Pons (tissue), 1 donor: Measurements from ENCODE around the gene ADAMTS12.

ENCODE experiments used
- DNase-seq: peaks from one replicate; pipeline ENCODE4 v3.0.0-alpha.2; 2016; ENCODE audit warnings: low spot score

Gene ADAMTS12

DNA sequence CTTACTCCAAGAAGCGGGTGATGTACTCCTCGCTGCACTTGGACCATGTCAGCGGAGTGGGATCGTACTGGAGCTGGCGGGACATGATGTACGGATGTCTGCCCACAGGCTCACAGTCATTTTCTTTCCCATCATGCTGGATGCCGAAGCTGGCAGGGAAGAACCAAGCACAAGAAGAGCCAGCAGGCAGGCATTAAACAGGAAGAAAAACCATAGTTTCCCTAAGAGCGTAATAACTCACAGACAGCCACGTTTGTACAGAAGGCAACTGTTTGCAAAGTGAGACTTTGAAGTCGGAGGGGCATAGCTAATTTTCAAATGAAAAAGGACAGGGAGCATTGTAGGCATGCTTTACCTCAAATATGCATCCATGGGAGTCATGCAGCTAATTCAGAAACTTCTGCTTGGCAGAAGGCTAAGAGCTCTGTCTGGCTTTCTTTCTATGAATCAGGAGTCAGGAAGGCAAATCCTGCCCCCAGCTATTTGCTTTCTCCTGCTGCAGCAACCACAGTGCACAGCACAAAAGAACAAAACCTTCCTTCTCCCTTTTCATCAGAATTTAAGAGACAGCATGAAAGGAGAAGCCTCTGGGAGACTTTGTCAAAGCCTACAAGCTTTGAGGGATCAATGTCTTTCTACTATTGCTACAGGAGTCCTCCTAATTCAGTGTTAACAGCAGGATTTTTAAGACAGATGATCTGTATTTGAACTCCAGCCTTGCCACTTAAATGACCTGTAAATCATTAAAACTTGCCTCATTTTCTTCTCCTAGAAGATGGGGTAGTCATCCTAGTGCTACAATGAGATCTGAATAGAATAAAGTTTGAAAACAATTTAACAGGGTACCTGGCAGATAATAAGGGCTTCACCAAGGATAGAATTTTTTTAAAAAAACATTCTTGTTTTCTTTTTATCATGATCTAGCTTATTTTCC is 242.0 kb downstream of the ADAMTS12 start:
- DNase-seq = no peak

DNA sequence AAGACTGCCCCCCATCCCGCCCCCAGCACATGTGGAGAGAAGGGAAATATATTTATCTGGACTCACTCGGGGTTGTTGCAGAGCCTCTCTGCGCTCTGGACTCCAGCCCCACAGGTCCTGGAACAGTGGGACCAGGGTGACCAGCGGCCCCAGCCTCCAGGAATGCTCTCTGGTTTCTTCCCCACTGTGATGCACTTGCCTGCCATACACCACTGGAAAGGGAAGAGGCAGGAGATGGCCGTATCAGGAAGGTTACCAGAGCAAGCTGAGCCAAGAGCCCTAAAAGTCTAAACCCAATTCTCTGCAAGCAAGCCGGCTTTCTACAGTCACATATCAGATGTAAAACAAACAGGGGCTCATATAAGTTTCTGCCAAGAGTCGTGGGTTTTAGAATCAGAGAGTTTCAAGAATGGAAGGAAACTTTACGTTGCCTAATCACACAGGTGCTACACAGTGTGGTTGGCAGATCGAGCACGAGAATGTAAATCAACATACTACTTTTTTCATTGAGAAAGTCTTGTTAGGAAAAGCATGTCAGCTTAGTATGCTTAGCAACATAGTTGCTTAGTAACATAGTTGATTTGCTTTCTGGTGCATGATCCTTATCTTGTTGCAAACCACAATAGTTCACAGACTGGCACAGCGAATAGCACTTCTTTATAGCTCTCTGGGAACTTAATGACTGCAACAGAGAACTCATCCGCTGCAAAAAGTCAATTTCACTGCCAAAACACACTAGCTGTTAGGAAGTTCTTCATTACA is 249.9 kb downstream of the ADAMTS12 start:
- DNase-seq = no peak

GRCh38 chr5:33639474-33639873 is 252.3 kb downstream of the ADAMTS12 start:
- no peak for DNase-seq

- DNase-seq = no peak
These were observed 254.8 kb downstream of the ADAMTS12 start for GRCh38 chr5:33637011-33637410.

- no peak for DNase-seq
These were observed 256.2 kb downstream of the ADAMTS12 start for GRCh38 chr5:33635582-33635981.

GRCh38 chr5:33633699-33634098 is 258.1 kb downstream of the ADAMTS12 start:
- no peak for DNase-seq

GRCh38 chr5:33631786-33632185 is 260.0 kb downstream of the ADAMTS12 start:
- DNase-seq = no peak

- DNase-seq = no peak
These were observed 260.7 kb downstream of the ADAMTS12 start for GRCh38 chr5:33631139-33631538.

DNA sequence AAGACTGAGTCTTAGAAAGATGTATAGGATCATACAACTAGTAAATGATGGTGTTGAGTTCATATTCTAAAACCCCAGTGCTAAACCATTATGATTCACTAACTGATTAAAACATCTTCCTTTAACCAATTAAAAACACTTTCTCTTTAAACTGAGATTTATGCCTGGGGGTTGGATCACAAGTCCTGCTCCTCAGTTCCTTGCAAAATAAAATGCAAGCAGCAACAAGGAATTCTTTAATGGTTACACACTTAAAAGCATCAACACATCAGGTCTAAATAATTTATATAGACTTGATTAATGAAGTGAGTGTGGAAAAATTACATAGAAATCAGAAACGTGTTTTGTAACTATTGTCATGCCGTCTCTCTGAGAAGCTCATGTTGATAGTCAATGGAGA is 261.8 kb downstream of the ADAMTS12 start:
- DNase-seq = no peak

GRCh38 chr5:33628796-33629195 is 263.0 kb downstream of the ADAMTS12 start:
- DNase-seq = no peak

DNA sequence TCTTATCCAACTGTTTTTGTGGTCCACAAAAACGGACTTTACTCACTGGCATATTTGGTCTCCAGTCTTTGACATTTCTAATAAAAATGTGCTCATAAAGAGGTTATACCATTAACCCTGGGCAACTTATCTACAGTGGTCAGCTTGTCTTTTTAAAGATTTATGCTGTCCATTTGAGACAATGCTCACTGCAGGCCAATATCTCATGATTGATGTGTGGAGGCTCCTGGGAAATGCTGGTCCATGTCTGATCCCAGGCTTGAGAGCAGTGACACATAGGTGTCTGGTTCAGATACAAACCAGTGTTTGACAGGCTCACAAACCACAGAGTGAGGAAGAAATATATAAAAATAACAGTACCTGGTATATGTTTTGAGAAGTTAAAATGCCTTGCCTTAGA is 270.3 kb downstream of the ADAMTS12 start:
- no peak for DNase-seq

DNA sequence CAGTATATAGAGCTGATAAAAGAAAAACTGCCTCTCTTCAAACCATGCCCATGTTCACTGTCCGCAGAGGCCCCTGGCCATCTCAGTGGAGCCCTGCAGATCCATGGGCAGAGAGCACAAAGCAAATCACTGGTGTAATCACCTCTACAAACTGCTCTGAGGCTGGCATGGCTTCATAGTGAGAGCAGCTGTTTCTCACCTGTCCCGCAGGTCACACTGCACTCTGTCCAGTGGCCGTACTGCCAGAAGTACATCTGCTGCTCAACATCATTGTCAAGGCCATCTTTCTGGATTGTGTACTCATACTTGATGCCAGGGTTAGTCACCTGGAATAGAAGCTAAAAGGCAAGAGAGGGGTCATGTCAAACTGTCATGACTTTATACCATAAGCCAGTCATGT is 277.8 kb downstream of the ADAMTS12 start:
- no peak for DNase-seq

- no peak for DNase-seq
These were observed 279.4 kb downstream of the ADAMTS12 start for GRCh38 chr5:33612386-33612785.

DNA sequence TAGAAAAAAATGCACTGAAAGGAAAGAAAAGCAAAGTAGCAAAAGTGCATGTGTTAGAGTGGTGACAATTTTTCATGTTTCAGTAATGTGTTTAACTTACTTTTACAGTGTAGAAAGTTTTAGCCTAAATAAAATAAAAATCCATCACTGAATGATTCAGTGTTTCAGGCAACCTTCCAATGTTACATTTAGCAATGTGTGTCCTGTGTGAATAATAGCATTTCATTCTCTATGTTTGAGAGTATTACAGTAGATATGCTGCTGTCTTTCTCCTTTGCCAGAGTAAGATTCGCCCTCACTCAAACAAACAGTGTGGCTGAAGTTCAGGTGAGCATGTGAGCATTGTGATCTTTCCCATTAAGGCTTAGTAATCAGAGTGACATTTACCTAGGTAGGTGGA is 279.9 kb downstream of the ADAMTS12 start:
- DNase-seq = no peak

DNA sequence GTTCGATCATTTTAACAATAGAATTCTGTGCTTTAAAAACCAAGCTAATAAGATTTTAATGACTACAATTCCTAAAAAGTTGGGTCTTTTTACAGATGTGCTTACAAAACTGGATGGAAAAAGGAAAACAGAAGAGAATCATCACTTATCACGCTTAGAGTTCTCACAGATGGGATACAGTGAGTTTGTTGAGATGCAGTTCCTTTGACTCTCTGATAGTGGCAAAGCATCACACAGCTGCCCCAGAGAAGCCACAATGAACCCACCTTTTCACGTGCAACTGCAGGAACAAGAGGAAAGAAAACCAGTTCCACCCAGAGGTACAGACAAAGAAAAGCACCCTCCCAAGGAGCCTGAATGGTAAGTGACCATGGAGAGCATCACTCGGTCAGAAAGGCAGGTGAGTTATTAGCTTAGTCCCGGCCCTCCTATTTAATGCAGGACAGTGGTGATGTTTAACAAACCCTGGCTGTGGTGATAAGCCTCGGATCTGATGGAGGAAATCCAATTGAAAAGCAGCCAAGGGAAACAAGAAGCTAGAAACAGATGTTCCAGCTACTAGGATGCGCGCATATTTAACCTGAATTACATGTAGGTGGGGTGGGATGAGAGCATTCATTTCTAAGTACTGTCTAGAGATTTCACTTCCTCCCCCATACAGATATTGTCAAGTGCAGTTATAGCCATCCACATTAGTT is 283.3 kb downstream of the ADAMTS12 start:
- no peak for DNase-seq

- no peak for DNase-seq
These were observed 287.3 kb downstream of the ADAMTS12 start for GRCh38 chr5:33604503-33604902.

DNA sequence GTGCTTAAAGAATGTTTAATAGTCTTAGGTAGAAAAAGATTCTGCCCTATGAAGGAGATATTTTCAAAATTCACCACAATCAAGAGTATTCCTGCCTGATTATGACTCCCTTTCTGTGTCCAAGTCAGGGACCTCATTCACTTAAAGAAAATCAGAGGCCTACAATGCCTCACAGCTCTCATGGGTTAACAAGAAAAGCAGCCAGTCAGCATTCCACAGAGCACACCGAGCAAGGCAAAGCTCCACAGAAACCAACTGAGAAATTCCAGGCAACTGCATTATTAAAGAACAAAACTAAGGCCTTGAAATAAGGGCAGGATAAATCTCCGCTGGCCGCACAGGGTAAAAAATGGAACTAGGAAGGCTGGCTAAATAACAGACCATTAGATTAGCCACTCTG is 289.9 kb downstream of the ADAMTS12 start:
- DNase-seq = no peak

DNA sequence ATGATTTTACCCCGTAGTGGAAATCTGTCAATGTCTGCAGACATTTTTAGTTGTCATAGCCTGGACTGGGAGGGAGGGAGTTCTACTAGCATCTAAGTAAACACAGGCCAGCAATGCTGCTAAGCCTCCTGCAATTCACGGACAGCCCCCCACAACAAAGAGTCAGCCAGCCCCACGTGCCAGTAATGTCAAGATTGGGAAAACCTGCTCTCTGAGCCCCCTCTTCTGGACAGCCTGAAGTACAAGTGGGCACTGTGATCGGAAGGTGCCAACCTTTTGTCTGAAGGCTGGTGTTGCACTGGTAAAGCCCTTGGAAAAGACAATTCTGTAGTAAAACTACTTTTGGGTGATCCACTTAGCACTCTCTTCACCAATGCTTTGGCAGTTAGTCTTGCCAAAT is 296.5 kb downstream of the ADAMTS12 start:
- no peak for DNase-seq

GRCh38 chr5:33594006-33594405 is 297.8 kb downstream of the ADAMTS12 start:
- no peak for DNase-seq

DNA sequence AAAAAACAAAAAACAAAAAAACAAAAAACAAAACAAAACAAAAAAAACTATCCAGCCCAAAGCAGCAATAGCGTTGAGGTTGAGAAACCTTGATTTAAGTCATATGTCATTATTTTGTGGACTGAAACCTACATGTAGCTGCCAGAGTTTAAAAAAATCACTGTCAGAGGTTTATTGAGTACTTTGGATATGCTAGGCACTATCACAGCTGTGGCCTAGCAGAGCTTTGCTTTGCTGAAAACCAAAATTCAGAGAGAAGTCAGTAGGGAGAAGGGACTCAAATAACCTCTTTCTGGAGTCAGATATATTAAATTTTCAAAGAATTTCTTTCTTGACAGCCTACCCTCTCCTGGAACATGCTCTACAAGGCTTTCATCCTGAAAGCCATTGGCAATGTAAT is 299.5 kb downstream of the ADAMTS12 start:
- DNase-seq = no peak

- no peak for DNase-seq
These were observed 303.0 kb downstream of the ADAMTS12 start for GRCh38 chr5:33588654-33589372.

GRCh38 chr5:33583332-33583731 is 308.5 kb downstream of the ADAMTS12 start:
- DNase-seq = no peak
